IPS DF 6.9 (cell line): ENCODE data around the gene RORB.

Experiments used
- DNase-seq: peaks from one replicate; pipeline ENCODE4 v3.0.0-alpha.2; 2013; ENCODE audit warnings: low read depth, low spot score
- H3K27ac ChIP-seq: one replicate; pipeline ENCODE4 v1.5.1; 2013; ENCODE audit warnings: low read length, control low read depth
- H3K27me3 ChIP-seq: 2 replicates; pipeline ENCODE4 v1.6.1; 2013; ENCODE audit warnings: mild to moderate bottlenecking, low read length; ENCODE audit not compliant: control insufficient read depth, insufficient read depth
- H3K36me3 ChIP-seq: 2 replicates; pipeline ENCODE4 v1.6.1; 2013; ENCODE audit warnings: low read length; ENCODE audit not compliant: control insufficient read depth, insufficient read depth
- H3K4me1 ChIP-seq: 2 replicates; pipeline ENCODE4 v1.6.1; 2013; ENCODE audit warnings: low read length; ENCODE audit not compliant: control insufficient read depth, insufficient read depth
- H3K4me3 ChIP-seq: 2 replicates; pipeline ENCODE4 v1.5.1; 2013; ENCODE audit warnings: mild to moderate bottlenecking, low read length
- H3K9me3 ChIP-seq: 2 replicates; pipeline ENCODE4 v1.6.1; 2013; ENCODE audit warnings: low read length, inconsistent platforms; ENCODE audit not compliant: control insufficient read depth, insufficient read depth
- WGBS: extraction: QIAGEN DNeasy Blood & Tissue Kit; methylation state at CpG from one replicate; pipeline ENCODE4 v1.1.7; 2013; ENCODE audit warnings: mixed read lengths, missing lambda C conversion rate; ENCODE audit not compliant: insufficient read length, insufficient coverage; 5-methylcytosine and 5-hydroxymethylcytosine counted together

The RORB gene

GRCh38 chr9:74577956-74578355, 80.8 kb downstream of the RORB start:
- H3K36me3 ChIP-seq: no peaks in the 10 kb centered on the region
- no CpG with 5 or more reads among the region's 1 CpG for WGBS
- no peak overlapping the region for H3K27ac ChIP-seq
- DNase-seq: no peak
- no peaks in the 10 kb centered on the region for H3K9me3 ChIP-seq
- no peaks in the 10 kb centered on the region for H3K27me3 ChIP-seq
- no peak overlapping the region for H3K4me3 ChIP-seq
- H3K4me1 ChIP-seq: peaks cover 1% of the 10 kb centered on the region; the same call in 1 of the 2 replicates

GRCh38 chr9:74589576-74589975, 92.4 kb downstream of the RORB start:
- H3K27ac ChIP-seq: no peak overlapping the region
- H3K27me3 ChIP-seq: no peaks in the 10 kb centered on the region
- H3K36me3 ChIP-seq: no peaks in the 10 kb centered on the region
- DNase-seq: no peak
- no peak overlapping the region for H3K4me3 ChIP-seq
- no CpG with 5 or more reads among the region's 5 CpGs for WGBS
- peaks cover 1% of the 10 kb centered on the region; the same call in 1 of the 2 replicates for H3K4me1 ChIP-seq
- no peaks in the 10 kb centered on the region for H3K9me3 ChIP-seq

- no peak for DNase-seq
- Histone ChIP-seq H3K9me3 (no peaks in the 10 kb centered on the region), H3K27me3 (no peaks in the 10 kb centered on the region), H3K36me3 (no peaks in the 10 kb centered on the region), H3K4me3 (no peak overlapping the region), H3K27ac (no peak overlapping the region), H3K4me1 (no peaks in the 10 kb centered on the region)
- WGBS: no CpG with 5 or more reads among the region's 2 CpGs
Observed at GRCh38 chr9:74595286-74595685, 98.2 kb downstream of the RORB start.

GRCh38 chr9:74598874-74599273, 101.7 kb downstream of the RORB start:
- no peak for DNase-seq
- no peaks in the 10 kb centered on the region for H3K36me3 ChIP-seq
- H3K9me3 ChIP-seq: no peaks in the 10 kb centered on the region
- H3K27me3 ChIP-seq: no peaks in the 10 kb centered on the region
- H3K4me1 ChIP-seq: no peaks in the 10 kb centered on the region
- no peak overlapping the region for H3K27ac ChIP-seq
- WGBS: no CpG with 5 or more reads among the region's 3 CpGs
- no peak overlapping the region for H3K4me3 ChIP-seq

GRCh38 chr9:74609671-74610405, 112.7 kb downstream of the RORB start:
- Histone ChIP-seq H3K27ac (no peak overlapping the region), H3K27me3 (no peaks in the 10 kb centered on the region), H3K9me3 (no peaks in the 10 kb centered on the region), H3K4me3 (no peak overlapping the region), H3K4me1 (no peaks in the 10 kb centered on the region), H3K36me3 (no peaks in the 10 kb centered on the region)
- no CpG with 5 or more reads among the region's 3 CpGs for WGBS
- no peak for DNase-seq

- no peaks in the 10 kb centered on the region for H3K36me3 ChIP-seq
- DNase-seq: no peak
- no peaks in the 10 kb centered on the region for H3K4me1 ChIP-seq
- no peaks in the 10 kb centered on the region for H3K9me3 ChIP-seq
- H3K4me3 ChIP-seq: no peak overlapping the region
- WGBS: no CpG with 5 or more reads among the region's 2 CpGs
- no peak overlapping the region for H3K27ac ChIP-seq
- no peaks in the 10 kb centered on the region for H3K27me3 ChIP-seq
Observed at GRCh38 chr9:74610523-74611061, 113.5 kb downstream of the RORB start.

GRCh38 chr9:74630228-74630627, 133.1 kb downstream of the RORB start:
- no CpG with 5 or more reads among the region's 7 CpGs for WGBS
- DNase-seq: no peak
- H3K9me3 ChIP-seq: no peaks in the 10 kb centered on the region
- no peaks in the 10 kb centered on the region for H3K4me1 ChIP-seq
- no peaks in the 10 kb centered on the region for H3K27me3 ChIP-seq
- no peak overlapping the region for H3K27ac ChIP-seq
- no peaks in the 10 kb centered on the region for H3K36me3 ChIP-seq
- H3K4me3 ChIP-seq: no peak overlapping the region

- no CpG with 5 or more reads among the region's 1 CpG for WGBS
- no peaks in the 10 kb centered on the region for H3K9me3 ChIP-seq
- H3K27ac ChIP-seq: no peak overlapping the region
- DNase-seq: no peak
- no peaks in the 10 kb centered on the region for H3K4me1 ChIP-seq
- no peaks in the 10 kb centered on the region for H3K36me3 ChIP-seq
- no peaks in the 10 kb centered on the region for H3K27me3 ChIP-seq
- no peak overlapping the region for H3K4me3 ChIP-seq
Observed at GRCh38 chr9:74639112-74639511, 142.0 kb downstream of the RORB start.

GRCh38 chr9:74642376-74642775, 145.2 kb downstream of the RORB start:
- H3K4me1 ChIP-seq: no peaks in the 10 kb centered on the region
- no peaks in the 10 kb centered on the region for H3K36me3 ChIP-seq
- no peak overlapping the region for H3K27ac ChIP-seq
- no peaks in the 10 kb centered on the region for H3K9me3 ChIP-seq
- WGBS: no CpG with 5 or more reads among the region's 12 CpGs
- H3K4me3 ChIP-seq: no peak overlapping the region
- H3K27me3 ChIP-seq: no peaks in the 10 kb centered on the region
- DNase-seq: no peak

- no CpG with 5 or more reads among the region's 5 CpGs for WGBS
- H3K36me3 ChIP-seq: no peaks in the 10 kb centered on the region
- no peak overlapping the region for H3K4me3 ChIP-seq
- H3K27me3 ChIP-seq: no peaks in the 10 kb centered on the region
- H3K4me1 ChIP-seq: no peaks in the 10 kb centered on the region
- H3K9me3 ChIP-seq: no peaks in the 10 kb centered on the region
- no peak for DNase-seq
- H3K27ac ChIP-seq: no peak overlapping the region
Observed at GRCh38 chr9:74643303-74643923, 146.3 kb downstream of the RORB start.
